ENCODE measurements around the gene NEURL1B.

- TF ChIP-seq POLR2A (IDR thresholded peaks at IDR 0.05), result no peak
- TF ChIP-seq, protein P1, sequence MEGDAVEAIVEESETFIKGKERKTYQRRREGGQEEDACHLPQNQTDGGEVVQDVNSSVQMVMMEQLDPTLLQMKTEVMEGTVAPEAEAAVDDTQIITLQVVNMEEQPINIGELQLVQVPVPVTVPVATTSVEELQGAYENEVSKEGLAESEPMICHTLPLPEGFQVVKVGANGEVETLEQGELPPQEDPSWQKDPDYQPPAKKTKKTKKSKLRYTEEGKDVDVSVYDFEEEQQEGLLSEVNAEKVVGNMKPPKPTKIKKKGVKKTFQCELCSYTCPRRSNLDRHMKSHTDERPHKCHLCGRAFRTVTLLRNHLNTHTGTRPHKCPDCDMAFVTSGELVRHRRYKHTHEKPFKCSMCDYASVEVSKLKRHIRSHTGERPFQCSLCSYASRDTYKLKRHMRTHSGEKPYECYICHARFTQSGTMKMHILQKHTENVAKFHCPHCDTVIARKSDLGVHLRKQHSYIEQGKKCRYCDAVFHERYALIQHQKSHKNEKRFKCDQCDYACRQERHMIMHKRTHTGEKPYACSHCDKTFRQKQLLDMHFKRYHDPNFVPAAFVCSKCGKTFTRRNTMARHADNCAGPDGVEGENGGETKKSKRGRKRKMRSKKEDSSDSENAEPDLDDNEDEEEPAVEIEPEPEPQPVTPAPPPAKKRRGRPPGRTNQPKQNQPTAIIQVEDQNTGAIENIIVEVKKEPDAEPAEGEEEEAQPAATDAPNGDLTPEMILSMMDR (IDR thresholded peaks at IDR 0.05), result no peak
Measured at GRCh38 chr5:172715931-172716682, 75.0 kb downstream of the NEURL1B start.
